CD4-positive, CD25-positive, alpha-beta regulatory T cell (primary cell): ENCODE results near the gene TSPAN9. TPM values are rescaled to one million over a fixed set of nuclear protein-coding genes. Genes with fewer than 3 reads are reported as not detected.

Experiments
- ATAC-seq, 2 donors: fragments of 150-1000 bp; cut with Tn5 transposase; one replicate each; pipeline ENCODE4 v1.10.0; 2021; ENCODE audit warnings: low read depth in 2 of 2, moderate number of reproducible peaks in 2 of 2, moderate library complexity in 1 of 2
- DNase-seq, 3 donors: peaks; one replicate each; pipeline versions ENCODE4 v3.0.0 to v3.0.0-alpha.2; 2012 to 2022; ENCODE audit warnings: mixed read lengths in 1 of 3
- H3K27ac ChIP-seq: one replicate; pipeline ENCODE4 v1.7.0; 2013; ENCODE audit warnings: mild to moderate bottlenecking, low read length; ENCODE audit not compliant: insufficient read depth, poor library complexity, severe bottlenecking
- H3K27me3 ChIP-seq: one replicate; pipeline ENCODE4 v1.7.0; 2013; ENCODE audit warnings: low read length; ENCODE audit not compliant: control insufficient read depth, insufficient read depth
- H3K36me3 ChIP-seq: one replicate; pipeline ENCODE4 v1.7.0; 2013; ENCODE audit warnings: mild to moderate bottlenecking, low read length, moderate library complexity; ENCODE audit not compliant: control insufficient read depth, insufficient read depth
- H3K4me1 ChIP-seq: 2 replicates; pipeline ENCODE4 v1.7.0; 2013; ENCODE audit warnings: mild to moderate bottlenecking, low read length; ENCODE audit not compliant: insufficient read depth, control insufficient read depth, poor library complexity, severe bottlenecking
- H3K4me3 ChIP-seq: one replicate; pipeline ENCODE4 v1.7.0; 2013; ENCODE audit warnings: low read depth, mild to moderate bottlenecking, low read length, moderate library complexity
- H3K9me3 ChIP-seq, 2 experiments: 1 replicate in 1 of 2; 2 replicates in 1 of 2; pipeline ENCODE4 v1.7.0; 2013; ENCODE audit warnings: low read length in 2 of 2, mild to moderate bottlenecking in 1 of 2, moderate library complexity in 1 of 2; ENCODE audit not compliant: control insufficient read depth in 2 of 2
- H3K27ac Mint-ChIP-seq, 3 donors: one replicate each; pipeline ENCODE4 v1.8.0; 2020 to 2022; ENCODE audit warnings: mild to moderate bottlenecking in 3 of 3, mixed read lengths in 3 of 3, moderate library complexity in 2 of 3
- H3K27me3 Mint-ChIP-seq: one replicate; pipeline ENCODE4 v1.8.0; 2022; ENCODE audit warnings: mild to moderate bottlenecking, mixed read lengths
- H3K36me3 Mint-ChIP-seq: one replicate; pipeline ENCODE4 v1.8.0; 2020; ENCODE audit warnings: mixed read lengths
- H3K4me1 Mint-ChIP-seq, 4 donors: one replicate each; pipeline ENCODE4 v1.8.0; 2020 to 2022; ENCODE audit warnings: mixed read lengths in 4 of 4, mild to moderate bottlenecking in 1 of 4
- H3K4me3 Mint-ChIP-seq, 4 donors: one replicate each; pipeline ENCODE4 v1.8.0; 2020 to 2022; ENCODE audit warnings: mild to moderate bottlenecking in 4 of 4, mixed read lengths in 4 of 4, moderate library complexity in 3 of 4
- H3K9me3 Mint-ChIP-seq, 7 donors: one replicate each; pipeline ENCODE4 v1.8.0; 2020 to 2022; ENCODE audit warnings: mixed read lengths in 7 of 7, mild to moderate bottlenecking in 3 of 7, moderate library complexity in 2 of 7
- polyA plus RNA-seq, 4 donors: library from polyadenylated mRNA; unstranded; fragments of 300-500 nt; fragmentation: Illumina TruSeq; gene quantifications; one replicate each; pipeline ENCODE4 v1.2.3, GENCODE V29; 2021
- total RNA-seq: library from RNA; stranded (reverse); gene quantifications from one replicate; pipeline ENCODE4 v1.2.3, GENCODE V29; 2022

Gene TSPAN9
- total and polyA plus RNA-seq, 5 donors from 2014 or later = 0.09 to 1.2 (median 0.30) TPM; not detected in 1

DNA sequence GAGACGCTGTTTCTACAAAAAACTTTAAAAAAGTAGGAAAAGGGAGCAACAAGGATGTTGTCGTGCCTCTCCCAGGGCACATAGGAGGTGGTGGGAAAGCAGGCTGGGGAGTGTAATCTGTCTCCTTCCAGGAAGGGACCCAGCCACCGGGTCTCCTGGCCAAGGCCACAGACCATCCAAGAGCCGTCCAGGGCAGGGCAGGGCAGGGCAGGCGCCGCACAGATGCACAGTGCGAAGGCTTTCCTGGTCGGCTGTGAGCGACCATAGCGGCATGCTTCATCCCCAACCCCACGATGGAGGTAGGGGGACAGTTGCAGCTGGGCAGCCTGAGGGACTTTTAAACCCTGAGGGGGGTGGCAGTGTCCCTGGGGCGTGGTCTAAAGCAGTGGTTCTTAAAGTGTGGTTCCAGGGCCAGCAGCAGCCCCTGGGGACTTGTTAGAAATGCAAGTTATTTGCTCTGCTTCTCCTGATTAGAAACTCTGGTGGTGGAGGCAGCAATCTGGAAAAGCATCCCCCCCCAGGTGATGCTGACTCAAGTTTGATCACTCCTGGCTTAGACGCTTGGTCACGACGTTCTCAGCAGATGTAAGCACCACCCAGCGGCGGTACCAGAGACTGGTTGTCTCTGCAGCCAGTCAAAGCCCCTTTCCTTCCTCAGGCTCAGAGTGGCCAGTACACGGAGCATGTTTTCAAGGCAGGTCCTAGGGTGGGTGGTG, 216.4 kb downstream of the TSPAN9 start:
- H3K36me3 ChIP-seq = no peaks in the 10 kb centered on the region
- DNase-seq (no peak), ATAC-seq (no peak)
- Mint-ChIP-seq H3K36me3 (no peaks in the 10 kb centered on the region), H3K27ac (no peak overlapping the region), H3K9me3 (no peaks in the 10 kb centered on the region), H3K4me3 (no peak overlapping the region), H3K27me3 (no peaks in the 10 kb centered on the region), H3K4me1 (no peaks in the 10 kb centered on the region)
- no peaks in the 10 kb centered on the region for H3K9me3 ChIP-seq
- H3K27me3 ChIP-seq = no peaks in the 10 kb centered on the region
- no peak overlapping the region for H3K4me3 ChIP-seq
- no peaks in the 10 kb centered on the region for H3K4me1 ChIP-seq
- no peak overlapping the region for H3K27ac ChIP-seq

DNA sequence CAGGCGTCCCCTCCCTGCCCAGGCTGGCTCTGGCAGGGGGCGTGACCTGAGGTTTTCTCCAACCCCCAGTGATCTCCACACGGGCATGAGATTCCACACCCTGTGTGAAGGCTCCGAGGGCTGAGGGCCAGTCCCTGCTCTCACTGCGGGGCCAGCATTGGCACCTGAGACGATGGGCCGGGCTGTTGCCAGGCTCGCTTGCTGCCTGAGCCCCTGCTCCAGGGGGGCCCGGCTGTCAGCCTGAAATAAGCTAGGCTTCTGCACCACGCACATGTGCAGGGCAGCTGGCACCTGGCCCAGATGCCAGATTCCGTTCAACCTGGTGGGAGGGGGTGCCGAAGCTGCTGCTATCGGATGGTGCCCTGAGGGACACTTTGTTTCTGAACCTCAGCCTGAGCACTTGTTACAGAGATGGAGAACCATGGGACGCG, 217.3 kb downstream of the TSPAN9 start:
- H3K4me1 Mint-ChIP-seq = peaks cover 0 to under 1% (median 0%) of the 10 kb centered on the region in 4 donors
- Histone ChIP-seq H3K27me3 (no peaks in the 10 kb centered on the region), H3K9me3 (no peaks in the 10 kb centered on the region), H3K36me3 (no peaks in the 10 kb centered on the region), H3K4me1 (no peaks in the 10 kb centered on the region), H3K27ac (no peak overlapping the region), H3K4me3 (no peak overlapping the region)
- no peaks in the 10 kb centered on the region for H3K36me3 Mint-ChIP-seq
- H3K9me3 Mint-ChIP-seq = no peaks in the 10 kb centered on the region
- no peak for DNase-seq
- ATAC-seq = no peak
- no peak overlapping the region for H3K27ac Mint-ChIP-seq
- no peaks in the 10 kb centered on the region for H3K27me3 Mint-ChIP-seq
- H3K4me3 Mint-ChIP-seq = no peak overlapping the region

DNA sequence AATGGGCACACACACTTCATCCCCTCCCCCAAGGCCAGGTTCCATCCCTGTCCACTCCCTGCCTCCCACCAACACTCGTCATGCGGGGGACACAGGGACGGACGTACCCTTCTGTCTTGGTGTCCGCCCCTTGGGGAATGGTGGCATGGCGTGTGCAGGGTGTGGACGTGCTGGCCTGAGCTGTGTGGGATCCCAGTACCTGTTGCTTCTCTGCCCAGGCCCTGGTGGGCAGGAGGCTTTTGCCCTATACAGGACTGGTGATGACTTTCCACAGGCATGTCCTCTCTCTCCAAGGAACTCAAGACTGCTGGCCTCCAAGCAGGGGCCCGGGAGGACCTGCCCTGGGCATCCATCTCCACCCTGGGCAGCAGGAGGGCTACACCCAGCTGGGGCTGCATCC, 218.0 kb downstream of the TSPAN9 start:
- Mint-ChIP-seq H3K9me3 (no peaks in the 10 kb centered on the region), H3K27me3 (peaks cover 7% of the 10 kb centered on the region), H3K4me3 (no peak overlapping the region), H3K27ac (no peak overlapping the region), H3K36me3 (no peaks in the 10 kb centered on the region), H3K4me1 (peaks cover 0 to 8% (median 7%) of the 10 kb centered on the region in 4 donors)
- H3K4me1 ChIP-seq = peaks cover 6% of the 10 kb centered on the region
- H3K9me3 ChIP-seq = no peaks in the 10 kb centered on the region
- no peaks in the 10 kb centered on the region for H3K36me3 ChIP-seq
- ATAC-seq (no peak), DNase-seq (no peak)
- no peaks in the 10 kb centered on the region for H3K27me3 ChIP-seq
- H3K4me3 ChIP-seq = no peak overlapping the region
- H3K27ac ChIP-seq = no peak overlapping the region

DNA sequence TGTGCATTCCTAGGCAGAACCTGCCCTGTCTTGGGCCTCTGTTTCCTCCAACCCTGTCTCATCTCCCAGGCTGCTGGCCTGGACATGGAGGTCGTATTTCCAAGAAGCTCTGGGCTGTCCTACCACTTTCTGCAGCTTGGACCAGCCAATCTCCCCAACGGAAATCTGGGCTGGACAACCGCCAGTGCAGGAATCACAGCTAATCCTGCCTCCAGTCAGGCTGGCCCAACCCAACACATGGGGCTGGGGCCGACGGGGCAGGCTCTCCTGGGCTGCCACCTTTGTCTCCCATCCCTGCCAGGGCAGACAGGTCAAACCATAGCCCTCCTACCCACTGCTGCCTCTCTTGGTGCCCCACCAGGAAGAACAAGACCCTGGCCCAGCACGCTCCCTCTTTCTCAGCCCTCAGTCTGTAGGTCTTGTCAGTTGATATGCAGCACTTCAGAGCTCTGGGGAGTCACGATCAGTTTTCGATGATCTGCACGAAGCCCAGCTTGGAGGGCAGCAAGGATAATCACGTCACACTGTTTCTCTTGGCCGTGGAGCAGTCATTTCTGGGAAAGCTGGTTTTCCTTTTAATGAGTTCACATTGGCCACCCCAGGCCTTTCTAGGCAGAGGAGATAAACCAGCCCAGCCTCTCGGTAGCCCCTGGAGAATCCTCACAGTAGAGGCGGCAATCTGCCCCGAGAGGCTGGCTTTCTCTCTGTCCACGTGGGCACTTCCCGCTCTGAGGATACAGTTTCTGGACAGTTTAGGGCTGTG, 218.6 kb downstream of the TSPAN9 start:
- Mint-ChIP-seq H3K27ac (no peak overlapping the region), H3K9me3 (no peaks in the 10 kb centered on the region), H3K4me1 (peaks cover 0 to 14% (median 10%) of the 10 kb centered on the region in 4 donors), H3K4me3 (no peak overlapping the region), H3K27me3 (peaks cover 12% of the 10 kb centered on the region), H3K36me3 (no peaks in the 10 kb centered on the region)
- H3K4me1 ChIP-seq = peaks cover 11% of the 10 kb centered on the region
- H3K36me3 ChIP-seq = no peaks in the 10 kb centered on the region
- H3K4me3 ChIP-seq = no peak overlapping the region
- H3K27ac ChIP-seq = no peak overlapping the region
- ATAC-seq (no peak), DNase-seq (no peak)
- H3K9me3 ChIP-seq = no peaks in the 10 kb centered on the region
- H3K27me3 ChIP-seq = no peaks in the 10 kb centered on the region

DNA sequence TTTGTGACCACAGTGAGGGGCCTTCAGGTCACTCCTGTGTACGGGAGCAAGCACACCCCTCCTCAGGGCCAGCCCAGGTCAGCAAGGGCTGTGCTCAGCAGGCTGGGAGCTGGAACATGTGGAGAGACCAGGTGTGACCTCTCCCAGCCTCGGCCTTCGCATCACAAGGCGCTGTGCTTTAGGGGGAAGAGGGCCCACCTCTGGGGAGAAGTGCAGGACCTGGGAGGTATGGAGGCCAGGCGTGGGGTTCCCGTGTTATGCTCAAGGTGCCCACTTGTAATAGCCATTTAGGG, 219.2 kb downstream of the TSPAN9 start:
- no peak overlapping the region for H3K27ac Mint-ChIP-seq
- no peaks in the 10 kb centered on the region for H3K9me3 Mint-ChIP-seq
- no peak overlapping the region for H3K27ac ChIP-seq
- no peaks in the 10 kb centered on the region for H3K36me3 Mint-ChIP-seq
- ATAC-seq (no peak), DNase-seq (no peak)
- H3K36me3 ChIP-seq = no peaks in the 10 kb centered on the region
- H3K4me3 ChIP-seq = no peak overlapping the region
- no peak overlapping the region for H3K4me3 Mint-ChIP-seq
- H3K4me1 ChIP-seq = peaks cover 11% of the 10 kb centered on the region
- peaks cover 0 to 15% (median 10%) of the 10 kb centered on the region in 4 donors for H3K4me1 Mint-ChIP-seq
- peaks cover 12% of the 10 kb centered on the region for H3K27me3 Mint-ChIP-seq
- H3K27me3 ChIP-seq = no peaks in the 10 kb centered on the region
- no peaks in the 10 kb centered on the region for H3K9me3 ChIP-seq

DNA sequence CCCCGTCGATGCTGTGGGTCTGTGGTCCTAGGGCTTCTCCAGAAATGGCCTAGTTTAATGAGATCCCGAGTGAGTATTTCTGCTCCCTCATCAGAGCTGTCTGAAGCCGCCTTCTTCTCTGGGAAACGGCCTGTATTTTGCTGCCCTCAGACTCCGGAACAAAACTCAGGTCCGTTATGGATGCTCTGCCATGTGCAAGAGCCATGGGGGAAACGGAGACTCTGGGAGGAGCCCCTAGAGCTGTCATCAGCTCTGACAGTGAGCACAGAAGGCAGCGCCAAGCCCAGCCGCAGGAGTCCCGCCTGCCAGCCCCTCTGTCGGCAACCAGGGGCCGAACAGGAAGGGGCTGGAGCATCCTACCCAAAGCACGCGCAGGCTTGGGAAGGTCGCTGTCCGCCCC, 221.4 kb downstream of the TSPAN9 start:
- no peaks in the 10 kb centered on the region for H3K27me3 ChIP-seq
- no peak overlapping the region for H3K4me3 Mint-ChIP-seq
- H3K36me3 ChIP-seq = no peaks in the 10 kb centered on the region
- no peaks in the 10 kb centered on the region for H3K9me3 Mint-ChIP-seq
- H3K27me3 Mint-ChIP-seq = peaks cover 12% of the 10 kb centered on the region
- no peak overlapping the region for H3K27ac Mint-ChIP-seq
- DNase-seq (no peak), ATAC-seq (no peak)
- peaks cover 11% of the 10 kb centered on the region for H3K4me1 ChIP-seq
- no peaks in the 10 kb centered on the region for H3K9me3 ChIP-seq
- H3K4me3 ChIP-seq = no peak overlapping the region
- H3K4me1 Mint-ChIP-seq = peaks cover 0 to 15% (median 10%) of the 10 kb centered on the region in 4 donors
- no peaks in the 10 kb centered on the region for H3K36me3 Mint-ChIP-seq
- no peak overlapping the region for H3K27ac ChIP-seq

DNA sequence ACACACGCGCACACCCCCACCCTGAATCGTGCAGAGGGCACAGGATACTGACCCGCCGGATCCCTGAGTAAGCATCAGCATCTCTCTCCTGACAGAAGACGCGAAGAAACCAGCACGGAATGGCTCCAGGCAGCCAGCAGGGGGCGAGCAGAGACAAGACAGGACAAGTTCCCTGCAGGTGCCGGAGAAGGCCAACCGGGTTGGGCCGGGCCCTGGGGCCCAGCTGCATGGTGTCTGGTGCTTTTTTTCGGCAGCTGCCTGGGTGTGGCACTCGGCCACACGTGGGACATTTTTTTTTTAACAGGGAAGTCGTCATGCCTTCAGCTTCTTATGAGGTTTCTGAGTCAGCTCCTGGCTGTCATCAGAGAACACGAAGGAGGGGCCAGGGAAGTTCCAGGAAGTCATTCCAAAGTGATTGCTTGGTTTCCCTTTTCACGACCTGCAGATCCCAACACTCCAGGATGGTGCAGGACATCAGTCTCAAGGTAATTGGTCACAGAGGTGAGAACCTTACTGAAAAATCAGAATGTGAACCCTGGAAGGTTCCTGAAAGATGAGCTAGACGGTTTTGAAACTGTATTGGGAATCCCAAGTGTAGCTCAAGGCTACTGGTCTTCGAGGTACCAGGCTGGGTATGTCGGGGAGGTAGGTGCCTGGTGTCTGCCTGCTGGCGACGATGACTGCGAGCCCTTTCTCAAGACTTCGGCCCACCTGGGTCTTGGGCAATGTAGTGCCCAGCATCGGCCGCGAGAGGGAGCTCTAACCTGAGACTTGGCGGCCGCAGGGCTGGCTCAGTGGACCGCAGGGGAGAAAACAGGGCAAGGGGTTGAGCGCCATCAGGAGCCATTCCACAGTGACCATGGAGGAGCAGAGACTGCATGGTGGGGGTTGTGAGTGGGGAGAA, 223.0 kb downstream of the TSPAN9 start:
- H3K27ac ChIP-seq = no peak overlapping the region
- DNase-seq = peak; percentile 57 to 85 (median 66)
- H3K4me1 Mint-ChIP-seq = peaks cover 0 to 15% (median 10%) of the 10 kb centered on the region in 4 donors
- peaks cover 11% of the 10 kb centered on the region for H3K4me1 ChIP-seq
- H3K4me3 ChIP-seq = peak overlapping the region; percentile 42
- ATAC-seq = peak; percentile 63 to 64
- no peaks in the 10 kb centered on the region for H3K27me3 ChIP-seq
- H3K27me3 Mint-ChIP-seq = peaks cover 12% of the 10 kb centered on the region
- peak overlapping the region in 1 of 3 donors; percentile 59 for H3K27ac Mint-ChIP-seq
- no peaks in the 10 kb centered on the region for H3K9me3 ChIP-seq
- no peaks in the 10 kb centered on the region for H3K9me3 Mint-ChIP-seq
- no peaks in the 10 kb centered on the region for H3K36me3 Mint-ChIP-seq
- H3K36me3 ChIP-seq = no peaks in the 10 kb centered on the region
- H3K4me3 Mint-ChIP-seq = peak overlapping the region in 3 of 4 donors; percentile 71 to 78 (median 77)
